ENCODE measurements around the gene ITGA5.

- TF ChIP-seq POLR2AphosphoS5 (IDR thresholded peaks at IDR 0.05; ENCODE audit: low read depth, low read length): no peak
- no peak for TF ChIP-seq POLR2A (IDR thresholded peaks at IDR 0.05; ENCODE audit: low read depth, low read length)
Observed at GRCh38 chr12:54397157-54397556, 21.9 kb downstream of the ITGA5 start.

Data from GM12891 (cell line).